NCI-H1694 treated with DMSO at 0.1 percent for 48 hours (cell line): ENCODE measurements around the gene EYS.
A peak's percentile ranks its signal among the peaks of the same experiment; 100 is the strongest.

Experiments used
- DNase-seq: peaks from one replicate; lab custom pipeline; 2025; lab: John Stamatoyannopoulos, UW

The EYS gene

DNA sequence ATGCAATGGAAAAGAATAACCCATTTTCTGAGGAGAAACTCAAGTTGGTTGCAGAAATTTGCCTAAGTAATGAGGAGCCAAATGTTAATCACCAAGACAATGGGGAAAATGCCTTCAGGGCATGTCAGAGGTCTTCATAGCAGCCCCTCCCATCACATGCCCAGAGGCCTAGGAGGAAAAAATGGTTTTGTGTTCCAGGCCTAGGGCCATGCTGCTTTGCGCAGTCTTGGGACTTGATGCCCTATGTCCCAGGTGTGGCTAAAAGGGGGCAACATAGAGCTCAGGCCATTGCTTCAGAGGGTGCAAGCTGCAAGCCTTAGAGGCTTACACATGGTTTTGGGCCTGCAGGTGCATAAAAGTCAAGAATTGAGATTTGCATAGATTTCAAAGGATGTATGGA, 485.9 kb downstream of the EYS start:
- no peak for DNase-seq

DNA sequence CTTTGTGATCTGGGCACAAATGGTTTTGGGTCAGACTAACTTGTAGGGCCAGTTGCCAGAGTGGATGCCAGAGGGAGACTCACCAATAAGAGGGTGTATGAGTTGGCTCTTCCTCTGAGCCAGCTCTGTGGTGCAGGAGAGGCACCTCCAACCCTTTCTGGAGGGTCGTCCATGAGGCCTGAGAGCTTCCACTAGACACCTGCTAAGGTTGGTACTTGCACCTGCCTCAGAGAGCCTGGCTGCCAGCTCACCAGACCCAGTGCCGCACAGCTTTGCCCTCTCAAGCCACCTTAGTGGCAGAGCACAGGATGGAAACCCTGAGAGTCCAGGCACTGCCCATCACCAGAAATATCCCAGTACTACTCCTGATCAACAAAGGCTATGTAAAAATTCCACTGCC, 504.3 kb downstream of the EYS start:
- no peak for DNase-seq

DNA sequence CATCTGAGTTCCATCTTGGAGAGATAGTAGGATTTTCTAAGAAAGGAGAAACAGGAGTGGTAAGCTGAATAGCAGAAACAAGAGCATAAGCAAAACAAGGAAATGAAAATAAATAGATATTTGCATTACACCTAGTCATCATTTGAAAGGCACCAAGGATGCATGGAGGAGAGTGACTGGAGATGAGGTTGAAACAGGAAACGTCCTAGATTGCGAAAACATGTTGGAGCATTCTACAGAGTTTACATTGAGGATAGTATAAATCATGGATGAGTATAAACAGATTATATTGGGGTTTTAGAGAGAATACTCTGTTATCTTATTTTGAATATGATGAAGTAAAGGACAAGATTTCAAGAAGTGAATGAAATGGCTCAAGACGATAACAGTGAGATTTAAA, 507.3 kb downstream of the EYS start:
- no peak for DNase-seq

DNA sequence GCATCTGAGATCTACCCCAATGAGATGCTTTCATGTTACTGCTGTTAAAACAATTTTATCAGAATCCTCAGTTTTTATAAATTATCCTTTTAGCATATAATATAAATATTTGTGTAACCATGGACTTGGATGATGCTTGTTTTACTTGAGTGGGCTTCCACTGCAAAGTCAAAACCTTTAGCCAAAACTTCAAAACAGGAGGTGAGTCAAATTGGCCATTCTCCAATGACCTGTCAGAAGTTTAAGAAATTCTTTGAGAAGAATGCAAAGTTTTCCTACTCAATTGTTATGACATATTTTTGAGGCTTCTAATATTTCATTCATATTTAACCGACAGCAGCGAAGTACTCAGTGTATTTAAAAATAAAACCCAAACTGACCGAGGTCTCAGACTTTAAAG, 507.9 kb downstream of the EYS start:
- no peak for DNase-seq

DNA sequence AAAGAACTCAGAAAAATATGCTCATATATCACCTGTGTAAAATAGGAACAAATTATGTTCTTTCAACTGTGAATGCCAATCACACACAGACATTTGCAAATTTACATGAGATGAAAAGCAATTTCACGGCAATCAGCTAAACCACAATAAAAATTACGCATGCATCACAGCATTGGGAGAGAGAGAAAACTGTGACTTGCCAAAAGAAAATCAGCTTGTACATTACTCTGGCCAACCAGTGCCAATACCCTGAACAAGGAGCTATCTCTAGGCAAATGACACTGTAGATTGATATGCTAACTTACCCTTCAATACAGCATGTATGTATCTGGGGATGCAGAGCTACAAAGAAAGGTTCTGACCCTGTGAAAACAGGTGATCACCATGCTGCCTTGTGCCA, 515.6 kb downstream of the EYS start:
- no peak for DNase-seq

DNA sequence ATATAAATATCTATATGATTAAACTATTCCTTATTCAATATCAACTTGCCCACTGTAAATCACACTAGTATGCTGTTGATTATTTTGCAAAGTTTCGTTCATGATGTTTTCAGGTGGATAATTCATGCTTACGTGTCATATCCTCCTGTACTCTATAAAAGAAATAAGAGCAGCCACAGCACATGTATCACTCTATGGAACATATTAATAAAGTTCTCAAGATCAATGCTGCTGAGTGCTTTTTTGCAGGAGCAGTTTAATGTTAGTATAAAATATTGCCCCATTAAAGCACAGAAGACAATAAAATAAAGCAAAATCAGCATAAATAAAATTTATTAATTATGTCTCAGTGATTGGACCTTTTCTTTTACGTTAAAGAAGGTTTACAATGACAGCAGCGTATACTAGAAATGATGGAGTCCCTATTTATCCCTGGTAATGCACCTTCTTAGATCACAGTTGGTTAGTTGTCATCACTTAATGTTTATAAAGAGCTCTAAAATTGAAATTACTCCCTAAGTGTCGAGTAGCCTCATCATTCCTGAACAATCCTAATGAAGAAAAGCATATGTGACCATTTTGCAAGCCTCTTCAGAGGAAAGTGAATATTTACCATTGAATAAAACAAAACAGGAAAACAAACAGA, 517.7 kb downstream of the EYS start:
- DNase-seq, result no peak

DNA sequence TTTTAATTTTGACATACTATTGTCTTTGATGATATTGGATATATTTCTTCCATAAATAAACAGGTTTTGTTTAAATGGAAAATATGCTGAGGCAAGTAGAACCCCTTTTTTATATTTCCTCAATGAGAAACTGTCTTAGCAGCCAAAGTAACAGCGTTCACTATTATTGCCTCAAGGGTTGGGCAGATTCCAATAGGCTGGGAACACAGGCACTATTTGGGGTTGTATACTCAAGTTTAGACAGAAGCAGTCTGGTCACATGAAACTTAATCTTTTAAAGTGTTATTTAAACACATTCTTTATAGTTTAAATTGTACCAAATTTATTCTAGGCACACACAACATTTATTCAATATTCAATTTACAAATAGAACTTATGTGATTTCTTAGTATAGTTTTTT, 520.2 kb downstream of the EYS start:
- DNase-seq, result no peak

DNA sequence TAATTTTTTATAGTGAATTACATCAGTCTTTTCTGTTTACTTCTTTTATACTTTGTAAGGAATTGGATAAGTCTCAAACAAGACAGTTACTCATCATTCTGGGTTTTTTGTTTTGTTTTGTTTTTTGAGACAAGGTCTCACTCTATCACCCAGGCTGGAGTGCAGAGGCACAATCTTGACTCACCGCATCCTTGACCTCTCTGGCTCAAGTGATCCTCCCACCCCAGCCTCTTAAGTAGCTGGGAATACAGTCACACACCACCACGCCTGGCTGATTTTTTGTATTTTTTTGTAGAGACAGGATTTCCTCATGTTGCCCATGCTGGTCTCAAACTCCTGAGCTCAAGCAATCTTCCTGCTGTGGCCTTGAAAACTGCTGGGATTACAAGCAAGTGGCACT, 524.3 kb downstream of the EYS start:
- DNase-seq, result peak; percentile 36

DNA sequence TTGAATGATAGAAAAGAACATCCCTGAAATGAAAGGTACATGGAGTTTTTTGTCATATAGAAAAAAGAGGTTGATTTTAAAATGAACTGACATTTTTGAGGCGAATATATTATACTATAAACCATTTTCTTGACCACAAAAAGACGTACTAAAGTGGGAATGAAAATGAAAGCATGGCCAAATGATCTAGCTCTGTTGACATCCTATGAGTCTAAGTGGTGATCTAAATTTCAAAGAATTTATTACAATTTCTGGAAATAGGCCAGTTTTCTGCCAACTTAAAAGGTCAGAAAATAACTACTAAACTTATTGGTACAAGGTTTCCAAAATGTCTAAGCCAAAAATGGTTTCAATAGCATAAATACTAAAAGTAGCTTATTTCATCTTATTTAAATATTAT, 536.8 kb downstream of the EYS start:
- DNase-seq, result no peak

DNA sequence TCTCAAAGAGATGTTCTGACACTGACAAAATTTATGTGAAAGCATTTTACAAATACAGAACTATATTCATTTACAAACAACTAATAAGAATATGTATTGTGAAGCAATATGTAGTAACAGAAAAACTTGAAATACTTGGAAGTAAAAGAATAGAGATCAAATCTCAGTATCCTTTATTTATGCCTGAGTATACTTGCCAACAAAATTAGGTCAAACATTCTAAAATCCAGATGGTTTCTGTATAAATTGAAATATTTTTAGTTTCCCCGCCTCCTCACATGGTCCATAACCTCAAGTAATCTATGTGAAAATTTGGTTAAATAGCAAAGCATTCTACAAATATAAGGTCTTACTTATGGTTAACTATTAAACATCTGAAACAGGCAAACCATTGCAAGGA, 545.4 kb downstream of the EYS start:
- no peak for DNase-seq

DNA sequence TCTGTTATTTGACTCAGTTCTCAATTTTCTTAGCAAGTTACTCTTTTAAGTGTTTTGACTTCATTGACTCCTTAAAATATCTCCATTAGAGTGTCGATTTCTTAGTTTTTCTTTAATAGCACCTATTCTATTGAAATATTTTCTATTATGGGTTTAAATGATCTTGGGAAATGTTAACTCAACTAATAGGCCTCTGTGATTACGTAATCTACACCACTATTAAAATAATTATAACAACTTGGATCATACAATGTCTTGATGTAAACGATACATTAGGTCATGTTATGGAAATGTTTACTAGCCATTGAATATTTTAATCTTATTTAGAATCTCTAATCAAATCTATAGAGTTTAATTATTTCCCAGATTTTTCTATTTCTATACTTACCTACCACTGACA, 550.0 kb downstream of the EYS start:
- no peak for DNase-seq

DNA sequence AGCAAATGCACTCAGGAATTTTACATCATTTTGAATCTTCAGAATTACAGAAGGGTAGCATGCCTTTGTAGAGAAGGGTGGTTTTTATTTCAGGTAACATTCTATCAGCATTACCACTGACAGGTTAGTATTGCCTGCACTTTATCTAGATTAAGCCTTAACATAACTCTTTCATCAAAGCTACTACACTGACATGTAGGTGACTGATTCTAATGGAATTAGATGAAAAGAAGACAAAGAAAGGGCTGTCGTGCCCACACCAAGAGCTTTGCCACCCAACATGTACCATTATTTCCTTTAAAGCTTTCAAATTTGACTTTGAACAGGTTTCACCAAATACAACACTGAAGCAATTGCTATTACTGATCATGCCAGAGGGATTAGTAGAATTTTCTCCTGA, 551.9 kb downstream of the EYS start:
- no peak for DNase-seq

DNA sequence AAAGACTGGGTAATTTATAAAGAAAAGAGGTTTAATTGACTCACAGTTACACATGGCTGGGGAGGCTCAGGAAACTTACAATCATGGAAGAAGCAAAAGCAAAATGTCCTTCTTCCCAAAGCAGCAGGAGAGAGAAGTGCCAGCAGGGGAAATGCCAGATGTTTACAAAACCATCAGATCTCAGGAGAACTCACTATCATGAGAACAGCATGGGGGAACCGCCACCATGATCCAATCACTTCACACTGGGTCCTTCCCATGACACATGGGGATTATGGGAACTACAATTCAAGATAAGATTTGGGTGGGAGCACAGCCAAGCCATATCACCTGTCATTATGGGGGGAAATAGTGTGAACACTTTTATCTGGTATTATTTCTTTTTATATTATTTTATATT, 557.2 kb downstream of the EYS start:
- no peak for DNase-seq

DNA sequence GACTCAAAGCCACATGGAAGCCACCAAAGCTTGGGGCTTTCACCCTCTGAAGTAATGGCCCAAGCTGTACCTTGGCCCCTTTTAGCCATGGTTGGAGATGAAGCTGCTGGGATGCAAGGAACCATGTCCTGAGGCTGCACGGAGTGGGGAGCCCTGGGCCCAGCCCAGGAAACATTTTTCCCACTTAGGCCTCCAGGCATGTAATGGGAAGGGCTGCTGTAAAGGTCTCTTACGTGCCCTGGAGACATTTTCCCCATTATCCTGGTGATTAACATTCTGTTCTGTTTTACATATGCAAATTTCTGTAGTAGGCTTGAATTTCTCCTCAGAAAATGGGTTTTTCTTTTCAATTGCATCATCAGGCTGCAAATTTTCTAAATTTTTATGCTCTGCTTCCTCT, 558.2 kb downstream of the EYS start:
- DNase-seq, result no peak

DNA sequence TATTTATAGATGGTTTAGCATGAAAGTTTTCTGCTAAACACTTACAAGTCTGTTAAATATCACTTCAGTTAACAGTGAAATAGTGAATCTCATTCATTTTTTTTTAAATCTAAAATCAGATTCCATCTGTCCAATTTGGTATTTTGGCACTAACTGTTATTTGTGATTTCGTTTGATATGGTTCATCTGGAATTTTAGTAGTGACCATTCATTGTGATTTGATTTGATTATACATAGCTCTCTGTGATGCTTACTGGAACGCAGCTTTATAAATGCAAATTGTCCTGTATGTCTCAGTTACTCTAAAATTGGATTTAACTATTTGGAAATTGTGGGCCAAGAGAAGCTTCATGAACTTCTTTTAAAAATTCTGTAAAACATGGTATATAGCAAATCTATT, 571.5 kb downstream of the EYS start:
- no peak for DNase-seq

DNA sequence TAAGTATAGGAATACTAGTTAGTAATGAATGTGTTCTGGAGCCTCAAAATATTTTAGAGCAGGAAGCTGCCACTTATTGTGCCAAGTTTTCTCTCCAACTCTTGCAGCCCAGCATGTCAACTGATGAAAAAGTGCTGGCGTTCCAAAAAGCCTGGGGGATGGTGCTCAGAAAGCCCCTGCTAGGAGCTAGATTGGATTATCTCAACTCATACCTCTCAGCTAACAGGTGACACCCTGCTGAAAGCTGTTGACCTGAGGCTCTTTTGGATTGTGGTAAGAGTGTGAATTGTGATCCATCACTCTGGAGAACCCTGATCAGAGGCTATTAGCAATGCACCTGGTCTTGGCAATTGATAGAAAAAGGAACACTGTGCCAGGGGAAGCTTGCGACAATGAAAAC, 580.4 kb downstream of the EYS start:
- no peak for DNase-seq

DNA sequence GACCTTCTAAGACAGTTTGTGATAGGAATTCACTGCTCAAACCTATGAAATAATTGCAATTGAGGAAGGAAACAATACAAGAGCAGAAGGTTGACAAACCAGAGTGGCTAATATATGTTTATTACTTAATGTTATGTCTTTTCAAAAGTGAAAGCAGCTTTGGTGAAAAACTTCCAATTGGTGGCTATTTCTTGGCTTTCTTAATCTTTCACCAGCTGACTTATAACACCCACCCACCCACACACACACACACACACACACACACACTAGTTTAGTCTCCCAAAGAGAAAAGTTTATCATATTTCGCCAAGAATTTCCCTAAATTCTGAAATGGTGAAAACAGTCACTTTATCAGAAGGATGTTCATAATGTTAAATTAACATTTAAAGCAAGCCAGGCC, 583.5 kb downstream of the EYS start:
- DNase-seq, result no peak

DNA sequence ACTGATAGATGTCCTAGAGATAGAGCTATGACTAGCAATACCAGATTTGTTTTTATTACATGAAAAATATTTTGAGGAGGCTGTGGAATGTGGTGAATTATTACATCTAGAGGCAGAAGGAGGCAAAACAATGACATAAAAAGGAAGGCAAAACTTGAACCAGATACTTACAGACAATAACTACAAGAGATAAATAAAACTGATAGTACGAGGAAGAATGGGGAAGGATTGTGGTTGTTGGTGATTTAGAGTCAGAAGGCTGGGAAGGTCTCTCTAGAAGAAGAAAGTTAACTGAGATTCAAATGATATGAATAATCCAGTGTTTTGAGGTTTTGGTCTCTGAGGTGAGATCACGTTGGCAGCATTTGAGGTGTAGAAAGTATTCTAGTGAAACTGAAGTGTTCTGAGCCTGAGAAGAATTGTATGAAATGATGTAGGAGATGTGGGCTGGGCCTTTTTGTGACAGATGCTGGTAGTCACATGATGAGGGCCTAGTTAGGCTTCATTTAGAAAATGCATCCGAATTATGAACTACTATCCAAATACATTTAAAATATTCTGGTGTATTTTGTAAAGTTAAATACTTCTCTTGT, 589.1 kb downstream of the EYS start:
- DNase-seq, result no peak

DNA sequence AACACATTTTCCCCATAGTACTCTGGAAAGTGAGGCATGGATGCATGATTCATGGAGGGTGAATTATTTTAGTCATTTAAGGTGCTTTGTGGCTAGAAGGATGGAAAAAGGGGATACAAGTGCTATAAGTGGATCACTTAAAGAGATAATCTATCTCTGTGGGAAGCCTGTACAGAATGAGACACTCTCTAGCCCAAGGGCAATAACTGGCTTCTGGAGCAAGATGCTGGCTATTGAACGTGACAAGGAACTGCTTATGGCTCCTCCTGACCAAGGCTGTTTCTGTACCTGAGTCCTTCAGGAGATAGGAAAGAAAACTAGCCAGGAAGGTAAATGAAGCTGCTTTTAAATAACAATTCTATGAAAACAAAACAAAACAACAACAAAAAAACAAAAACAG, 590.7 kb downstream of the EYS start:
- DNase-seq, result no peak

DNA sequence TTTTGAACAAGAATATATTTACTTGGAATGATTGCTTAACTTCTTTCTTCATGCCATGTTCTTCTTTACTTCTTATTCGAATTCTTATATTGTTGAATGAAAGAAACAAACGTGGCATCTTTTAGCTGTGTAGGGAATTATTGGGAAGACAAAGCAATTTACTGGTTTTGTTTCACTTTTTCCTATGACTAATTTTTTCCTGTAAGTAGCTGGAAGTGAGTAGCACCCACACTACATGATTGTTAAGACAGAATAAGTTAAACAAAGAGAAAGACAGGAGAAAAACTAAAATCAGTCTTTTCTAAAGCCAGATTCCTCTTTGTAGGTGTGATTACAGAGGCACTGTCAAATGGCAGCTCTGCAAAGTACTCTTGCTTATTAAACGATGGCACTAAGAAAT, 593.4 kb downstream of the EYS start:
- DNase-seq, result no peak

DNA sequence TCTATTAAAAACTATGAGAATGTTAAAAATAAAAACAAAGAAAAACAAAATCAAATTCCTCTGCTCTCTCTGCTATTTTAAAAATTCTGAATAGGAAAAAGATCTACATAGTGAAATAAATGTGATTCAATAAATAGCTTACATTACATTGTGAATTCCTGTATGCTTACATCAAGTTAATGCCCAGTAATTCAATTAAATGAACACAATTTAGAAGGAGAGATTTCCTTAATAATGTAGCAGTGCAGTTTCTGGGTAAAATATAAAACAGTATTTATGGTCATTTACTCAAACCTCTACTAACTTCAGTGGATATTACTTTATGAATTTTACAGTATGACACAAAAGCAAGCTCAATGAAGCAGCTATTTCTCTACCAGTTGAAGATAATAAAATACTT, 594.6 kb downstream of the EYS start:
- no peak for DNase-seq

DNA sequence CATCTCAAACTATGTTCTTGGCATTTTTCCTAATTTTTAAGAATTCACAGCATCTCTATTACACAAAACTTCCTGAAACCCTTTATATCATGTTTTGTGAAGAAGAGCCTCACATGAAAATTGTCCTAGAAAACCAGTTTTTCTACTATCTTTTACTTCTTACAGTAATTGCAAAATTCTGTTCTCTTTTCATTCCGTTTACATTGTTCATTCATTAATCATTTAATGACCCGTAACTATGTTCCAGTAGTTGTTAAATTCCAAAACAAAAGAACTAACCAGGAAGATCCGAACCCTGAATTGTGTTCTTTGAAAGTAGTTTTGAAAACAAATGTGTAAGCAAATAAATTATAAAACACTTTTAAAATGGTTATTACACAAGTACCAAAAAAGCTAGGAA, 597.0 kb downstream of the EYS start:
- no peak for DNase-seq

DNA sequence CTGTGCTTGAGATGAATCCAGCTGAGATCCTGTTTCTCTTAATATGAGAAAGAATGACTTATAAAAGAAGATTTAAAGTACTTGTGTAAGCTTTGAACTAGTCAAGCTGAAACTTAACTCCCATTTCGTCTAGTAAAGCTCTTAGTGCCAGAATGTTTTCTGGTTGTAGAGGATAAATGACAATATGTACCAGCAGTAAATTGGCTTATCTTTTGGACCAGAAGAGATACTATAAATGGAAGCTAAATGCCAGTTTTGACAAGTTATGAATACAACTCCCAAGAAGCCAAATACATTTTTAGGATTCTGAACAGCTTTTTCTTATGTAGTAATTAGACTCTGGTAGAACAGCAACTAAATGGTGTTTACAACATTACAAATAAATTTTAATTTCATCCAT, 608.7 kb downstream of the EYS start:
- no peak for DNase-seq

DNA sequence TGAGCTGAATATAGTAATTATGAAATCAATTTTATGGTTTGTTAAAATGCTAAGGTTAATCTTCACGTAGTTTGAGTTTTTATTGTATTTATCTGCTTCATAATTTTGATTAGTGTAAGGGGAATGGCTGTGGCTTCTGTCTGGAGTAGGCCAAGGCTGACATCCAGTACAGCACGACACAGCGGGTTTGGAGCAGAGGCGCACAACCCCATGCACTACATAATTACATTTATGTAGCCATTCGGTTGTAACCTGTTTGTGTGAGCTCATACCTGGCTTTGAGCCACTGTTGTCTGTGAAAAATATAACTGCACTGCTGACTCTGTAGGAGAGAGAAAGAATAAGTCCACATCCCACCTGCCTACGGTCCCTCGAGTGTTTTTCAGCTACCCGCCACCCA, 615.5 kb downstream of the EYS start:
- no peak for DNase-seq

DNA sequence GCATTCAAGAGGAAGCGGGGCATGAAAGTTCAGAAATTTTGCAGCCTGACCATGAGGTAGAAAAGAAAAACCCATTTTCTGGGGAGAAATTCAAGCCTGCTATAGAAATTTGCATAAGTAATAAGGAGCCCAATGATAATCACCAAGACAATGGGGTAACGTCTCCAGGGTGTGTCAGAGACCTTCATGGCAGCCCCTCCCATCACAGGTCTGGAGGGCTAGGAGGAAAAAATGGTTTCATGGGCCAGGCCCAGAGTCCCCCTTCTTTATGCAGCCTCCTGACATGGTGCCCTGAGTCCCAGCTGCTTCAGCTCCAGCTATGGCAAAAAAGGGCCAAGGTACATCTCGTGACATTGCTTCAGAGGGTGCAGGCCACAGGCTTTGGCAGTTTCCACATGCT, 618.5 kb downstream of the EYS start:
- DNase-seq, result no peak
